ENCODE measurements around the gene UGT1A1. TPM values are rescaled to one million over a fixed set of nuclear protein-coding genes. Genes with fewer than 3 reads are reported as not detected.
A peak's percentile ranks its signal among the peaks of the same experiment; 100 is the strongest.

The UGT1A1 gene
- not detected in 2 replicates for total RNA-seq (2013; cell fraction: nucleolus; rRNA removed)
- total RNA-seq (2014; rRNA removed) (not detected in 2 replicates), total RNA-seq (2014; rRNA removed; fragmentation: Illumina TruSeq; extraction: Trizol) (not detected in 2 replicates), total RNA-seq (2021) (not detected in 2 replicates), polyA plus RNA-seq (2011; rRNA removed) (not detected in 2 replicates), polyA plus RNA-seq (2014; fragmentation: Illumina TruSeq; extraction: Trizol) (not detected in 2 replicates), polyA plus RNA-seq (2014; fragmentation: Nextera tagmentation; extraction: Ambion mirVana) (not detected), polyA plus RNA-seq (2014; rRNA removed) (not detected in 2 replicates), polyA plus RNA-seq (2016; fragmentation: Nextera tagmentation; extraction: Ambion mirVana) (not detected), polyA minus RNA-seq (2011; rRNA and poly(A)+ RNA removed) (not detected in 2 replicates), Bru-seq, nascent RNA (not detected), BruChase-seq, experiment 1, labeled RNA remaining after a 6-hour chase (not detected), BruChase-seq, experiment 2, labeled RNA remaining after a 2-hour chase (percentile 18 among the genes with signal in this experiment)
- not detected for polyA plus RNA-seq (2011; ENCODE audit: low read depth)
- 0.01 TPM in 1 of 2 replicates, not detected in the other for polyA plus RNA-seq (2011; cell fraction: cytosol; rRNA removed)
- polyA plus RNA-seq (2011; cell fraction: nucleus; rRNA removed), result not detected in 2 replicates
- polyA plus RNA-seq (2012), result not detected in 2 replicates
- not detected in 2 replicates for polyA minus RNA-seq (2011; cell fraction: cytosol; rRNA and poly(A)+ RNA removed)
- polyA minus RNA-seq (2011; cell fraction: nucleus; rRNA and poly(A)+ RNA removed), result not detected in 2 replicates
- long read RNA-seq, experiment 1, partial matches to known transcripts, result 0 of 1 reads
- long read RNA-seq, experiment 1, other reads (novel, unspliced or antisense), result 1 of 1 reads
- long read RNA-seq, experiment 2, result 0 reads

GRCh38 chr2:233760043-233760442 is at the start of gene UGT1A1:
Gene UGT1A1, plus strand, starts transcription at chr2:233760270. Its CDS starts 18 bp downstream, at chr2:233760288.
- H3K36me3 ChIP-seq (ENCODE audit: control insufficient read depth in 2 of 2, insufficient read depth in 2 of 2, low read length in 1 of 2), result no peaks in the 10 kb centered on the region
- H2AFZ ChIP-seq (ENCODE audit: control insufficient read depth, low read depth, low read length), result no peak within 1 kb of the TSS
- intact Hi-C loops (cut with micrococcal nuclease; ENCODE audit: unreplicated experiment) (no loop called here), in situ Hi-C loops (cut with MboI) (no loop called here)
- H3K79me2 ChIP-seq (ENCODE audit: control insufficient read depth, insufficient read depth, low read length), result no peaks in the 10 kb centered on the region
- no peaks in the 10 kb centered on the region for H4K20me1 ChIP-seq (ENCODE audit: control insufficient read depth, insufficient read depth)
- 28% methylated on average over 6 of the region's 6 CpGs for WGBS (ENCODE audit: insufficient coverage, insufficient replicate concordance, low lambda C conversion rate, missing lambda C conversion rate)
- ChIA-PET POLR2A (no interaction called here), CTCF (no interaction called here), SMC1A (ENCODE audit: uncharacterized antibody, unreplicated experiment) (no interaction called here), RAD21 (ENCODE audit: unreplicated experiment) (interaction anchor here (1.1 kb wide), 1 partner anchor 406 kb away, joined by 3 read pairs; no protein-coding TSS in a partner anchor)
- H3K27ac ChIP-seq (ENCODE audit: control insufficient read depth, insufficient read depth), result no peak within 1 kb of the TSS
- H3K27me3 ChIP-seq (replicated peaks in 1 of 2; ENCODE audit: control insufficient read depth in 2 of 2, insufficient read depth in 2 of 2, low read length in 1 of 2), result peaks cover 0 to 3% of the 10 kb centered on the region in 2 experiments; a peak in 1 of 4 replicates
- no peak within 1 kb of the TSS for H3K4me2 ChIP-seq (ENCODE audit: control insufficient read depth, insufficient read depth)
- no peak within 1 kb of the TSS for H3K4me3 ChIP-seq
- no peaks in the 10 kb centered on the region for H3K4me1 ChIP-seq (ENCODE audit: control insufficient read depth, insufficient read depth, low read length)
- TF ChIP-seq RAD51 (IDR thresholded peaks at IDR 0.05), result peak; percentile 61; the same call in 1 of the 2 replicates
- no peak for TF ChIP-seq ATF2 (IDR thresholded peaks at IDR 0.05; ENCODE audit: low read length)
- no TSS peak for BruUV-seq (replicated peaks)
- no peak for DNase-seq (ENCODE audit: low read depth, low spot score)
- FAIRE-seq, result no peak
- no peaks in the 10 kb centered on the region for H3K9me3 ChIP-seq (replicated peaks; ENCODE audit: control insufficient read depth, insufficient read depth, low read length)
- no peak within 1 kb of the TSS for H3K9ac ChIP-seq (ENCODE audit: control insufficient read depth, insufficient read depth, low read length)
- no peak for ATAC-seq

All from GM12878 (cell line).